SJSA1 (cell line): ENCODE results near the gene FEM1A. TPM values are rescaled to one million over a fixed set of nuclear protein-coding genes. Genes with fewer than 3 reads are reported as not detected.
"Not testable (repeated sequence)": the region's sequence is repeated elsewhere in the genome, so short reads cannot be mapped to it uniquely, and the experiment has no call there.

Experiments used
- DNase-seq, 2 experiments: peaks; one replicate each; pipeline ENCODE4 v3.0.0-alpha.2; 2015 to 2020; ENCODE audit warnings: low spot score in 2 of 2, low read depth in 1 of 2
- H3K27ac ChIP-seq: fragments of 250-450 bp; sonication (Bioruptor Pico); 2 replicates; pipeline ENCODE4 v1.5.1; 2020; ENCODE audit warnings: mild to moderate bottlenecking, moderate library complexity
- H3K27me3 ChIP-seq: fragments of 250-450 bp; sonication (Bioruptor Pico); replicated peaks from 2 replicates; pipeline ENCODE4 v1.5.1; 2020; ENCODE audit warnings: mild to moderate bottlenecking, moderate library complexity
- H3K36me3 ChIP-seq: fragments of 250-450 bp; sonication (Bioruptor Pico); 2 replicates; pipeline ENCODE4 v1.5.1; 2020; ENCODE audit warnings: mild to moderate bottlenecking
- H3K4me1 ChIP-seq: fragments of 250-450 bp; sonication (Bioruptor Pico); replicated peaks from 2 replicates; pipeline ENCODE4 v1.6.1; 2021; ENCODE audit warnings: mild to moderate bottlenecking
- H3K4me3 ChIP-seq: fragments of 250-450 bp; sonication (Bioruptor Pico); 2 replicates; pipeline ENCODE4 v1.5.1; 2020; ENCODE audit warnings: mild to moderate bottlenecking
- H3K9me3 ChIP-seq: fragments of 250-450 bp; sonication (Bioruptor Pico); replicated peaks from 2 replicates; pipeline ENCODE4 v1.5.1; 2020; ENCODE audit warnings: mild to moderate bottlenecking
- total RNA-seq: library from RNA; depleted of rRNA; stranded (reverse); fragments of >200 nt; shearing (Covaris generic); gene quantifications from 2 replicates; pipeline ENCODE4 v1.2.3, GENCODE V29; 2014

Gene FEM1A
- total RNA-seq, 1 experiment from 2014 or later = 14.4 TPM

DNA sequence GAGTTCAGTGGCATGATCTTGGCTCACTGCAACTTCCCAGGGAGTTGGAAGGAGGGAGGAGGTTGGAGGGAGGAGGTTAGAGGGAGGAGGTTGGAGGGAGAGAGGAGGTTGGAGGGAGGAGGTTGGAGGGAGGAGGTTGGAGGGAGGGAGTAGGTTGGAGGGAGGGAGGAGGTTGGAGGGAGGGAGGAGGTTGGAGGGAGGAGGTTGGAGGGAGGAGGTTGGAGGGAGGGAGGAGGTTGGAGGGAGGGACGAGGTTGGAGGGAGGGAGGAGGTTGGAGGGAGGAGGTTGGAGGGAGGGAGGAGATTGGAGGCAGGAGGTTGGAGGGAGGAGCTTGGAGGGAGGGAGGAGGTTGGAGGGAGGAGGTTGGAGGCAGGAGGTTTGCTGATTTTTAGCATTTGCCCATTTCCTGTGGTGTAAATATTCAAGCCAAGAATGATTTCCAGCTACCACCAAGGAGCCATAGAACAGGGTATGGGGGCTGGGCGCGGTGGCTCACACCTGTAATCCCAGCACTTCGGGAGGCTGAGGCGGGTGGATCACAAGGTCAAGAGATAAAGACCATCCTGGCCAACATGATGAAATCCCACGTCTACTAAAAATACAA lies 5.0 kb upstream of the FEM1A start:
- H3K4me1 ChIP-seq, H3K27ac ChIP-seq, DNase-seq, H3K4me3 ChIP-seq, H3K36me3 ChIP-seq, H3K9me3 ChIP-seq: not testable (repeated sequence)
- peaks cover 21% of the 10 kb centered on the region for H3K27me3 ChIP-seq

DNA sequence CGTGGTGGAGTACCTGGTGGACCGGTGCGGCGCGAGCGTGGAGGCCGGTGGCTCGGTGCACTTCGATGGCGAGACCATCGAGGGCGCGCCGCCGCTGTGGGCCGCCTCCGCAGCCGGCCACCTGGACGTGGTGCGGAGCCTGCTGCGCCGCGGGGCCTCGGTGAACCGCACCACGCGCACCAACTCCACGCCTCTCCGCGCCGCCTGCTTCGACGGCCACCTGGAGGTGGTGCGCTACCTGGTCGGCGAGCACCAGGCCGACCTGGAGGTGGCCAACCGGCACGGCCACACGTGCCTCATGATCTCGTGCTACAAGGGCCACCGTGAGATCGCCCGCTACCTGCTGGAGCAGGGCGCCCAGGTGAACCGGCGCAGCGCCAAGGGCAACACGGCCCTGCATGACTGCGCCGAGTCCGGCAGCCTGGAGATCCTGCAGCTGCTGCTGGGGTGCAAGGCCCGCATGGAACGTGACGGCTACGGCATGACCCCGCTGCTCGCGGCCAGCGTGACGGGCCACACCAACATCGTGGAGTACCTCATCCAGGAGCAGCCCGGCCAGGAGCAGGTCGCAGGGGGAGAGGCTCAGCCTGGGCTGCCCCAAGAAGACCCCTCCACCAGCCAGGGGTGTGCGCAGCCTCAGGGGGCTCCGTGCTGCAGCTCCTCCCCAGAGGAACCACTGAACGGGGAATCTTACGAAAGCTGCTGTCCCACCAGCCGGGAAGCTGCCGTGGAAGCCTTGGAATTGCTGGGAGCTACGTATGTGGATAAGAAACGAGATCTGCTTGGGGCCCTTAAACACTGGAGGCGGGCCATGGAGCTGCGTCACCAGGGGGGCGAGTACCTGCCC lies 708 bp downstream of the FEM1A start:
- Histone ChIP-seq H3K27ac (peak overlapping the region; percentile 83), H3K4me3 (peak overlapping the region; percentile 84), H3K36me3 (peaks cover 36% of the 10 kb centered on the region)
- H3K4me1 ChIP-seq, H3K9me3 ChIP-seq, H3K27me3 ChIP-seq, DNase-seq: not testable (repeated sequence)

DNA sequence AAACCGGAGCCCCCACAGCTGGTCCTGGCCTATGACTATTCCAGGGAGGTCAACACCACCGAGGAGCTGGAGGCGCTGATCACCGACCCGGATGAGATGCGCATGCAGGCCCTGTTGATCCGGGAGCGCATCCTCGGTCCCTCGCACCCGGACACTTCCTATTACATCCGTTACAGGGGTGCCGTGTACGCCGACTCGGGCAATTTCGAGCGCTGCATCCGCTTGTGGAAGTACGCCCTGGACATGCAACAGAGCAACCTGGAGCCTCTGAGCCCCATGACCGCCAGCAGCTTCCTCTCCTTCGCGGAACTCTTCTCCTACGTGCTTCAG lies 1.3 kb downstream of the FEM1A start:
- H3K4me3 ChIP-seq, H3K27ac ChIP-seq: not testable (repeated sequence)

DNA sequence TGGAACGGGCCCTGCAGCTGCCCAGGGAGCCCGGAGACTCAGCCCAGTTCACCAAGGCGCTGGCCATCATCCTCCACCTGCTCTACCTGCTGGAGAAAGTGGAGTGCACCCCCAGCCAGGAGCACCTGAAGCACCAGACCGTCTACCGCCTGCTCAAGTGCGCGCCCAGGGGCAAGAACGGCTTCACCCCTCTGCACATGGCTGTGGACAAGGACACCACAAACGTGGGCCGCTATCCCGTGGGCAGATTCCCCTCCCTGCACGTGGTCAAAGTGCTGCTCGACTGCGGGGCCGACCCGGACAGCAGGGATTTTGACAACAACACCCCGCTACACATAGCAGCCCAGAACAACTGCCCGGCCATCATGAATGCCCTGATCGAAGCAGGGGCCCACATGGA lies 1.7 kb downstream of the FEM1A start:
- peaks cover 40% of the 10 kb centered on the region for H3K36me3 ChIP-seq
- not testable (repeated sequence) for H3K27ac ChIP-seq, H3K9me3 ChIP-seq, DNase-seq, H3K4me1 ChIP-seq, H3K4me3 ChIP-seq, H3K27me3 ChIP-seq

More for the DNA sequence above, 1.3 kb downstream of the FEM1A start:
- not testable (repeated sequence) for H3K4me1 ChIP-seq, DNase-seq, H3K9me3 ChIP-seq, H3K27me3 ChIP-seq
- H3K36me3 ChIP-seq = peaks cover 40% of the 10 kb centered on the region

DNA sequence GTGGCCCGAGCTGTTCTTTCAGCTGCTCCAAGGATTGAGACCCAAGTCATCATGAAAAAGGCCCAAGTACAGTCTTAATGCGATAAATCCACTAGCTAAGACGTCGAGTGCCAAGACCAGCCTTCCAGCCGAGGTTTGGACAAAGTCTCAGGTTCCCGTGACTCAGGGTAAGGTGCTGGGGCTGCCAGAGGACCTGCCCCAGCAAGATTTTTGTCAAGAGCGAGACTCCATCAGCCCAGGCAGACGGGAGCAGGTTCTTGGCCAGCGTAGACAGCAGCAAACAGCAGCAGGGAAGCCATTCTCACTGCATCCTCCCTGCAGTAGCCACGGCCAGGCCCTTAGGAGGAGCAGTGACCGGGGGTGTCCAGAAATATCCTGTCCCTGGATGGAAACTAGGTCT lies 3.4 kb downstream of the FEM1A start:
- H3K27me3 ChIP-seq = no peaks in the 10 kb centered on the region
- no peak for DNase-seq
- H3K27ac ChIP-seq = no peak overlapping the region
- H3K36me3 ChIP-seq = peaks cover 46% of the 10 kb centered on the region
- H3K4me1 ChIP-seq = peaks cover 6% of the 10 kb centered on the region; the same call in 1 of the 2 replicates
- H3K9me3 ChIP-seq = no peaks in the 10 kb centered on the region
- H3K4me3 ChIP-seq = no peak overlapping the region

DNA sequence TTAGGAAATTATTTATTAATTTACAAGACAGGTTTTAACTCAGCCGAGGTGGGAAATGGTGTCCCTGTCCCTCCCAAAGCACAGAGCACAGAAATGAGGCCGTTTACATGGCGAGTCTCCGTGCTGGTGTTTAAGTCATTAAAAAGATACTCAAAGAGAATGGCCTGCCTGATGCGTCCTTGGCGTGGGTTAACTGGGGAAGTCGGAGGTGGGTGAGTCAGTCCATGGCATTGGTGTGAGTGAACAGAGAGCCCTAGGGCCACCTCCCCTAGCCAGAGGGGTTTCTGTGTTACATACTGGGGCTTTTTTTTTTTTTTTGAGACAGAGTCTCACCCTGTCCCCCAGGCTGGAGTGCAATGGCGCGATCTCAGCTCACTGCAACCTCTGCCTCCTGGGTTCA lies 3.9 kb downstream of the FEM1A start:
- no peaks in the 10 kb centered on the region for H3K27me3 ChIP-seq
- no peaks in the 10 kb centered on the region for H3K9me3 ChIP-seq
- H3K27ac ChIP-seq = no peak overlapping the region
- peaks cover 46% of the 10 kb centered on the region for H3K36me3 ChIP-seq
- H3K4me3 ChIP-seq = no peak overlapping the region
- peaks cover 6% of the 10 kb centered on the region; the same call in 1 of the 2 replicates for H3K4me1 ChIP-seq
- DNase-seq = no peak

DNA sequence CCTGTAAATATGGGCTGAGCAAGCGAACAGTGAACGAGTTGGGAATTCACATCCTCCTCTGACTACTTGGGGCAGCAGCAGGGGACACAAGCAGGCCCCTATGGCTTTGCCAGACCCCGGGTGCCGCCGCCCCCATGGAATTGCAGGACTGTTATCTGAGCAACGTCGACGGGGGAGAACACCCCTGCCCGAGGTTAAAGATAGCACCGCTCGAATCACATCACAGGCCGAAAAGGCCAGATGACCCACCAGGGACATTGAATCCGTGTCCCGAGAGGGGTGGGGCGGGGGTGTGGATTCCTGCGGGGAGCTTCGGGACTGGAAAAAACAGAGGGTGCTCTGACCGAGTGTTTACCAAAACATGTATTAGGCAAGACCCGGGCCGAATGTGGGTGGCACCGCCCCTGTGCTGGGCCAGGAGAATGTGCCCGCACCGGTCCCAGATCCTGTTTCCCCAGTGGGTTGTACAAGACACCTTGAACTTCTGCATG lies 9.1 kb downstream of the FEM1A start:
- Histone ChIP-seq H3K27ac (no peak overlapping the region), H3K4me1 (peaks cover 6% of the 10 kb centered on the region; the same call in 1 of the 2 replicates), H3K36me3 (peaks cover 24% of the 10 kb centered on the region), H3K9me3 (peaks cover 3% of the 10 kb centered on the region; the same call in 1 of the 2 replicates), H3K4me3 (no peak overlapping the region), H3K27me3 (no peaks in the 10 kb centered on the region)
- DNase-seq = no peak

DNA sequence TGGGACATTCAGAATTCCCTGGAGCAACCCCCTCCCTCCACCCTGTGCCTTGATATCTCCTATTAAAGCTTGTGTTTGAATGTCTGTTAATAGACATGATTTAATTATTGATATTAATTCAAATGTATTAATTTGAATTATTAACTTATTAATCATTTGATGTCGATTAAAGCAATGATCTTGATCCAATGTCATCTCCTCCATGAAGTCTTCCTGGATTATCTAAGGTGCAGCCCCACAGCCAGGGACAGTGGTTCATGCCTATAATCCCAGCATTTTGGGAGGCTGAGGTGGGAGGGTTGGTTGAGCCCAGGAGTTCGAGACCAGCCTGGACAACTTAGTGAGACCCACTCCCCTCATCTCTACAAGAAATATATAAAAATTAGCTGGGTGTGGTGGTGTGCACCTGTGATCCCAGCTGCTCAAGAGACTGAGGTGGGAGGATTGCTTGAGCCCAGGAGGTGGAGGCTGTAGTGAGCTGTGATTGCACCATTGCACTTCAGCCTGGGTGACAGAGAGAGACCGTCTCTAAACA lies 9.6 kb downstream of the FEM1A start:
- H3K27me3 ChIP-seq = no peaks in the 10 kb centered on the region
- H3K36me3 ChIP-seq = peaks cover 18% of the 10 kb centered on the region
- H3K27ac ChIP-seq = no peak overlapping the region
- no peak for DNase-seq
- peaks cover 3% of the 10 kb centered on the region; the same call in 1 of the 2 replicates for H3K9me3 ChIP-seq
- no peak overlapping the region for H3K4me3 ChIP-seq
- peaks cover 6% of the 10 kb centered on the region; the same call in 1 of the 2 replicates for H3K4me1 ChIP-seq

DNA sequence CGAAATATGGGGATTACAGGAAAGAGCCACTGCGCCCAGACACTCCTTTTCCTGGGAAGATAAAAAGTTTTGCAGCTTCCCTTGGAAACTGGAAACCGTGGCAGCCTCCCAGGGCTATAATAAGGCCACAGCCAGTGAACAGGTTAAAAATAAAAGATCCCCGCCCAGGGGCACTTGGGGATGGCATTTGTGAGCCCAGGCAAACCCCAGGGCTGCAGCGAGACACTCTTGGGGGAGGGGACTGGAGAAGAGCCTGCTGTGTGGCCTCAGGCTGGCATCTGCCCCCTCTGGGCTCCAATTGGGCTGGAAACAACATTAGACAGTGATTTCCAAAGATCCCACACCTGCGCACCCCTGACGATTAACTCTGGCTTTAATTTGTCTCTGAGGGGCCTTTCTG lies 11.2 kb downstream of the FEM1A start:
- DNase-seq = no peak
- Histone ChIP-seq H3K9me3 (peaks cover 3% of the 10 kb centered on the region; the same call in 1 of the 2 replicates), H3K4me1 (peaks cover 6% of the 10 kb centered on the region; the same call in 1 of the 2 replicates), H3K36me3 (peaks cover 6% of the 10 kb centered on the region; the same call in 1 of the 2 replicates), H3K27ac (no peak overlapping the region), H3K27me3 (no peaks in the 10 kb centered on the region), H3K4me3 (no peak overlapping the region)

DNA sequence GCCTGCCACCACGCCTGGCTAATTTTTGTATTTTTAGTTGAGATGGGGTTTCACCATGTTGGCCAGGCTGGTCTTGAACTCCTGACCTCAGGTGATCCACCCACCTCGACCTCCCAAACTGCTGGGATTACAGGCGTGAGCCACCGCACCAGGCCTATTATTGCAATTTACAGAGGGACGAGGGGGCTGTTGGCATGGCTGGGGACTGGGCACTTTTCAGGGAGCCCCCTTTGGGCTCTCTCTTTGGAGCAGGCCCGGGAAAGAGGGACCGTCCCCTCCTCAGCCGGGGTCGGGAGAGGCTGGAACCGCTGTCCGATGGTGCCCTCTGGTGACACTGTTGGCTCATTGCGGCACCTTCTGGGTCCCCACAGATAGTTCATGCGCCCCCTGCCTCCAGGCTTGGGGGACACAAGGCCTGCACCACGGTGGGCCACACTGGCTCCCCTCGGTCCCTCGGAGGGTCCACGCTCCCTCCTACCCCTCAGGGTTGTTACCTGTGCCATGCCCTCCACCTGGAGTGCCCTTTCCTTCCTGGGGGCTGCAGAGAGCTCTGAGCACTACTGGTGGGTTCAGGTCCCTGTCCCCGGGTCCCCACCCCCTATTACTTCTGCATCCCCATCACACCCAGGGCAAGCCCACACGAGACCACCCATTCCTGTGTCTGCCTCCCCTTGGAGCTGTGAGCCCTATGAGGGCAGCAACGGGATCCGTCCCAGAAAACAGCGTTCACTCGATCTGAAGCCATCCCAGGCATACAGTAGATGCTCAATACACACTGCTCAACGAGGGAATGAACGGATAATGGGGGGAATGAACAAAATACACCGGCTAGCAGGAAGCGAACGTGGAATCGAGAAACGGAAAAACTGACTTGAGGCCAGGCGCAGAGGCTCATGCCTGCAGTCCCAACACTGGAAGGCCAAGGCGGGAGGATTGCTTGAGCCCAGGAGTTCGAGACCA lies 12.5 kb downstream of the FEM1A start:
- peak; percentile 61 to 76 for DNase-seq
- Histone ChIP-seq H3K36me3 (peaks cover 1% of the 10 kb centered on the region; the same call in 1 of the 2 replicates), H3K27me3 (no peaks in the 10 kb centered on the region), H3K4me3 (no peak overlapping the region), H3K27ac (no peak overlapping the region), H3K9me3 (peaks cover 3% of the 10 kb centered on the region; the same call in 1 of the 2 replicates), H3K4me1 (peaks cover 6% of the 10 kb centered on the region; the same call in 1 of the 2 replicates)

DNA sequence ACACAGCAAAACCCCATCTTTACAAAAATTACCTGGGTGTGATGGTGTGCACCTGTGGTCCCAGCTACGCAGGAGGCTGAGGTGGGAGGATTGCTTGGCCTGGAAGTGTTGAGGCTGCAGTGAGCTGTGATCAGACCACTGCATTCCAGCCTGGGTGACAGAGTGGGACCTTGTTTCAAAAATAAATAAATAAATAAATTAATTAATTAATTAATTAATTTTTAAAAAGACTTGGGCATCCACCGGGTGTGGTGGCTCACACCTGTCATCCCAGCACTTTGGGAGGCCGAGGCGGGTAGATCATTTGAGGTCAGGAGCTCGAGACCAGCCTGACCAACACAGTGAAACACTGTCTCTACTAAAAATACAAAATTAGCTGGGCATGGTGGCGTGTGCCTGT lies 13.6 kb downstream of the FEM1A start:
- H3K27ac ChIP-seq, H3K4me3 ChIP-seq, H3K4me1 ChIP-seq, DNase-seq, H3K27me3 ChIP-seq, H3K36me3 ChIP-seq, H3K9me3 ChIP-seq: not testable (repeated sequence)

DNA sequence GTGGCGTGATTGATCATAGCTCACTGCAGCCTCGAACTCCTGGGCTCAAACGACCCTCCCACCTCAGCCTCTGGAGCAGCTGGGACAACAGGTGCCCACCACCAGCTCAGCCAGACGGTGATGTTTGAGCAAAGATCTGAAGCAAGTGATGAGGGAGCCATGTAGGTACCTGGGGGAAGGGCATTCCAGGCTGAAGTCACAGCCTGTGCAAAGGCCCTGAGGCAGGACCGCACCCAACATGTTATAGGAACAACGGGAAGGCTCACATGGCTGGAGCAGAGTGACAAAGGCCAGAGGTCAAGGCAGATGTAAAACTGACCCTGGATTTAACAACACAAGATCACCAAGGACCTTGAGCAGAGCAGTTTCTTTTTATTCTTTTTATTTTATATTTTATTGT lies 14.8 kb downstream of the FEM1A start:
- no peak for DNase-seq
- Histone ChIP-seq H3K36me3 (no peaks in the 10 kb centered on the region), H3K4me1 (peaks cover 6% of the 10 kb centered on the region; the same call in 1 of the 2 replicates), H3K9me3 (peaks cover 3% of the 10 kb centered on the region; the same call in 1 of the 2 replicates), H3K27me3 (no peaks in the 10 kb centered on the region), H3K4me3 (no peak overlapping the region), H3K27ac (no peak overlapping the region)

DNA sequence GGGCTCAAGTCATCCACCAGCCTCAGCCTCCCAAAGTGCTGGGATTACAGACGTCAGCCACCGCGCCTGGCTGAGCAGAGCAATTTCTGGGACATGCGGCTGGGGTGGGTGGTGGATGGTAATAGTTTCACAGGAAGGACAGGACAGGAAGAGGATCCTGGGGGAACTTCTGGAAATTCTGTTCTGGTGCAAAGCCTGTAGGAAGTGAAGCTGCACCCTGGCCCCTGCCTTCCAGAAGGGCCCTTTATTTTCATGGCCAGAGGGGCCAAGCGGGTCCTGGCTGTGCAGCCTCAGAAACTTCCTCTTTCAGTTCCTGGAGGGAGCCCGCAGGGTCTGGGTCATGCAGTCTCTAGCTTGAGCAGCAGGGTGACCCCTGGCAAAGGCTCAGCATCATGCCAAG lies 15.7 kb downstream of the FEM1A start:
- no peak overlapping the region for H3K27ac ChIP-seq
- H3K27me3 ChIP-seq = no peaks in the 10 kb centered on the region
- H3K36me3 ChIP-seq = no peaks in the 10 kb centered on the region
- H3K4me3 ChIP-seq = no peak overlapping the region
- peaks cover 6% of the 10 kb centered on the region; the same call in 1 of the 2 replicates for H3K4me1 ChIP-seq
- H3K9me3 ChIP-seq = peaks cover 3% of the 10 kb centered on the region; the same call in 1 of the 2 replicates
- no peak for DNase-seq
